H1 (cell line): ENCODE data around the gene EN2. TPM values are rescaled to one million over a fixed set of nuclear protein-coding genes. Genes with fewer than 3 reads are reported as not detected.
A peak's percentile ranks its signal among the peaks of the same experiment; 100 is the strongest.

Experiments
- CTCF ChIA-PET: fragments of 300-600 bp; sonication (Branson Sonifier 250); formaldehyde crosslinking; loops from one replicate; lab custom pipeline; 2021; ENCODE audit not compliant: partially characterized antibody; lab: Charles Lee
- POLR2A ChIA-PET: fragments of 300-600 bp; sonication (Branson Sonifier 250); formaldehyde crosslinking; loops from one replicate; lab custom pipeline; 2021; ENCODE audit warnings: inconsistent platforms; ENCODE audit not compliant: partially characterized antibody; lab: Charles Lee
- DNase-seq, 2 experiments: peaks; one replicate each; pipeline versions ENCODE4 v3.0.0 to v3.0.0-alpha.2; 2010 to 2022; ENCODE audit warnings: low spot score in 2 of 2, low read depth in 1 of 2, mixed read lengths in 1 of 2
- FAIRE-seq: peaks from 2 replicates; lab custom pipeline; 2011; peaks lifted over from hg19 to GRCh38; lab: Jason Lieb, UNC
- H2AFZ ChIP-seq: 2 replicates; pipeline ENCODE4 v1.8.1; 2012; ENCODE audit warnings: low read length, inconsistent platforms
- H2AK5ac ChIP-seq: 2 replicates; pipeline ENCODE4 v1.6.1; 2013; ENCODE audit warnings: low read depth, low read length
- H2BK120ac ChIP-seq: replicated peaks from 2 replicates; pipeline ENCODE3; 2013; ENCODE audit warnings: low read depth, low read length, inconsistent platforms
- H2BK12ac ChIP-seq: 2 replicates; pipeline ENCODE4 v1.6.1; 2013; ENCODE audit warnings: low read depth, low read length
- H2BK15ac ChIP-seq: 2 replicates; pipeline ENCODE4 v1.6.1; 2013; ENCODE audit warnings: low read length
- H2BK20ac ChIP-seq: 2 replicates; pipeline ENCODE4 v1.6.1; 2013; ENCODE audit warnings: low read length
- H2BK5ac ChIP-seq: 2 replicates; pipeline ENCODE4 v1.6.1; 2013; ENCODE audit warnings: low read depth, low read length
- H3K14ac ChIP-seq: 2 replicates; pipeline ENCODE4 v1.6.1; 2013; ENCODE audit warnings: inconsistent platforms; ENCODE audit not compliant: insufficient read length
- H3K18ac ChIP-seq: 2 replicates; pipeline ENCODE4 v1.6.1; 2013; ENCODE audit warnings: low read length; ENCODE audit errors: extremely low read depth
- H3K23ac ChIP-seq: 2 replicates; pipeline ENCODE4 v1.6.1; 2013; ENCODE audit warnings: inconsistent platforms; ENCODE audit not compliant: insufficient read length
- H3K23me2 ChIP-seq: 2 replicates; pipeline ENCODE4 v1.6.1; 2013; ENCODE audit warnings: low read depth, low read length
- H3K27ac ChIP-seq: 2 replicates; pipeline ENCODE4 v1.6.1; 2011; ENCODE audit warnings: low read depth, low read length, inconsistent platforms
- H3K27me3 ChIP-seq, 4 experiments: replicated peaks in 1 of 4; 1 replicate in 1 of 4; 2 replicates in 3 of 4; pipeline versions ENCODE4 v1.6.1 to v1.8.1; 2011 to 2013; ENCODE audit warnings: low read length in 3 of 4, mild to moderate bottlenecking in 3 of 4, inconsistent platforms in 2 of 4, mixed read lengths in 2 of 4, moderate library complexity in 1 of 4; ENCODE audit not compliant: control insufficient read depth in 3 of 4, insufficient read depth in 3 of 4; ENCODE audit errors: extremely low read depth in 1 of 4
- H3K36me3 ChIP-seq, 4 experiments: 2 replicates each; pipeline versions ENCODE4 v1.6.1 to v1.8.1; 2011 to 2013; ENCODE audit warnings: mild to moderate bottlenecking in 4 of 4, low read length in 3 of 4, moderate library complexity in 2 of 4, control low read depth in 1 of 4, inconsistent platforms in 1 of 4; ENCODE audit not compliant: insufficient read depth in 4 of 4, control insufficient read depth in 2 of 4
- H3K4ac ChIP-seq: replicated peaks from 2 replicates; pipeline ENCODE3; 2013; ENCODE audit warnings: low read length, low read depth, mixed read lengths, inconsistent platforms; ENCODE audit not compliant: insufficient read length
- H3K4me1 ChIP-seq, 4 experiments: replicated peaks in 1 of 4; 1 replicate in 1 of 4; 2 replicates in 3 of 4; pipeline versions ENCODE4 v1.6.1 to v1.8.1; 2011 to 2013; ENCODE audit warnings: low read length in 3 of 4, inconsistent platforms in 2 of 4, mixed read lengths in 1 of 4; ENCODE audit not compliant: insufficient read depth in 4 of 4, control insufficient read depth in 3 of 4
- H3K4me2 ChIP-seq, 2 experiments: 2 replicates each; pipeline versions ENCODE4 v1.6.1 to v1.8.1; 2011 to 2013; ENCODE audit warnings: low read depth in 2 of 2, low read length in 2 of 2, control low read depth in 1 of 2, inconsistent platforms in 1 of 2, mild to moderate bottlenecking in 1 of 2; ENCODE audit not compliant: insufficient read depth in 1 of 2
- H3K4me3 ChIP-seq, 4 experiments: fragments of 200-600, 300-600 bp in 1 of 4; sonication (generic), shearing (Covaris generic), sonication (Bioruptor Twin) in 1 of 4; 2 replicates each; pipeline versions ENCODE4 v1.5.1 to v1.8.1; 2011 to 2016; ENCODE audit warnings: low read length in 4 of 4, low read depth in 3 of 4, control low read depth in 2 of 4, inconsistent platforms in 2 of 4, mild to moderate bottlenecking in 2 of 4, mixed read lengths in 1 of 4, moderate library complexity in 1 of 4; ENCODE audit not compliant: insufficient read depth in 2 of 4; ENCODE audit errors: extremely low read depth in 1 of 4
- H3K56ac ChIP-seq: replicated peaks from 2 replicates; pipeline ENCODE3; 2013; ENCODE audit warnings: low read depth, mild to moderate bottlenecking, mixed read lengths, low read length, inconsistent platforms; ENCODE audit not compliant: insufficient read length
- H3K79me1 ChIP-seq: 2 replicates; pipeline ENCODE4 v1.6.1; 2013; ENCODE audit warnings: low read depth, low read length, control low read depth
- H3K79me2 ChIP-seq, 2 experiments: 2 replicates each; pipeline versions ENCODE4 v1.6.1 to v1.8.1; 2012 to 2013; ENCODE audit warnings: low read length in 2 of 2, mild to moderate bottlenecking in 2 of 2, inconsistent platforms in 1 of 2; ENCODE audit not compliant: insufficient read depth in 2 of 2, control insufficient read depth in 1 of 2
- H3K9ac ChIP-seq, 4 experiments: replicated peaks in 1 of 4; 1 replicate in 1 of 4; 2 replicates in 3 of 4; pipeline versions ENCODE4 v1.6.1 to v1.8.1; 2011 to 2013; ENCODE audit warnings: low read depth in 3 of 4, low read length in 3 of 4, control low read depth in 2 of 4, mild to moderate bottlenecking in 2 of 4, moderate library complexity in 2 of 4, inconsistent platforms in 1 of 4; ENCODE audit errors: extremely low read depth in 1 of 4
- H3K9me3 ChIP-seq, 2 experiments: 2 replicates each; pipeline versions ENCODE4 v1.6.1 to v1.8.1; 2012 to 2013; ENCODE audit warnings: mild to moderate bottlenecking in 2 of 2, moderate library complexity in 2 of 2, control low read depth in 1 of 2, inconsistent platforms in 1 of 2, low read depth in 1 of 2, low read length in 1 of 2, mixed read lengths in 1 of 2; ENCODE audit not compliant: insufficient read depth in 2 of 2
- H4K20me1 ChIP-seq, 2 experiments: replicated peaks in 1 of 2; 2 replicates each; pipeline versions ENCODE3 to v1.8.1; 2011 to 2013; ENCODE audit warnings: inconsistent platforms in 2 of 2, low read length in 2 of 2, mild to moderate bottlenecking in 1 of 2; ENCODE audit not compliant: insufficient read depth in 2 of 2, control insufficient read depth in 1 of 2
- H4K5ac ChIP-seq: 2 replicates; pipeline ENCODE4 v1.6.1; 2013; ENCODE audit warnings: low read length, low read depth, mixed read lengths, inconsistent platforms; ENCODE audit not compliant: insufficient read length
- H4K8ac ChIP-seq: 2 replicates; pipeline ENCODE4 v1.8.0; 2013; ENCODE audit warnings: mild to moderate bottlenecking, moderate library complexity, low read length, inconsistent platforms; ENCODE audit not compliant: insufficient read depth; ENCODE audit errors: extremely low read depth
- H4K91ac ChIP-seq: replicated peaks from 2 replicates; pipeline ENCODE3; 2013; ENCODE audit warnings: low read length, mixed read lengths, inconsistent platforms; ENCODE audit not compliant: insufficient read length
- CTCF ChIP-seq, 3 experiments: IDR thresholded peaks; 1 replicate in 2 of 3; 2 replicates in 1 of 3; pipeline versions ENCODE4 v1.5.1 to v1.6.1; 2011; ENCODE audit warnings: low read length in 3 of 3, mild to moderate bottlenecking in 3 of 3, inconsistent platforms in 2 of 3, low read depth in 1 of 3, moderate library complexity in 1 of 3; ENCODE audit not compliant: insufficient read depth in 1 of 3; ENCODE audit errors: control extremely low read depth in 1 of 3
- EP300 ChIP-seq, 2 experiments: IDR thresholded peaks; 1 replicate in 1 of 2; 2 replicates in 1 of 2; pipeline ENCODE4 v1.6.1; 2011 to 2012; ENCODE audit warnings: low read depth in 2 of 2, low read length in 2 of 2, mild to moderate bottlenecking in 2 of 2, borderline replicate concordance in 1 of 2, inconsistent platforms in 1 of 2, moderate library complexity in 1 of 2
- EZH2 ChIP-seq: fragments of 200-600 bp; sonication (generic); IDR thresholded peaks from 2 replicates; pipeline ENCODE4 v1.7.1; 2012; ENCODE audit warnings: low read depth, mild to moderate bottlenecking, moderate library complexity, low read length, inconsistent platforms; ENCODE audit not compliant: severe bottlenecking
- RAD21 ChIP-seq, 2 experiments: IDR thresholded peaks in 1 of 2; conservative IDR thresholded peaks in 1 of 2; 2 replicates each; pipeline ENCODE4 v1.6.1; 2011; ENCODE audit warnings: low read depth in 2 of 2, low read length in 2 of 2, improper control_type of control experiment in 1 of 2, inconsistent platforms in 1 of 2, mild to moderate bottlenecking in 1 of 2, moderate library complexity in 1 of 2
- WGBS, 2 experiments: shearing (Covaris generic) in 1 of 2; methylation state at CpG; one replicate each; pipeline versions ENCODE4 v1.1.6 to v1.1.7; 2013 to 2015; ENCODE audit warnings: low lambda C conversion rate in 2 of 2, mixed read lengths in 2 of 2, inconsistent platforms in 1 of 2, low coverage in 1 of 2, missing lambda C conversion rate in 1 of 2; ENCODE audit not compliant: insufficient replicate concordance in 2 of 2, insufficient coverage in 1 of 2, insufficient read length in 1 of 2; ENCODE audit errors: extremely low coverage in 1 of 2, missing lambda C conversion rate in 1 of 2; 5-methylcytosine and 5-hydroxymethylcytosine counted together
- polyA plus RNA-seq, 7 experiments: library from polyadenylated mRNA; depleted of rRNA in 3 of 7; stranded (reverse) in 5 of 7; unstranded in 2 of 7; fragments of >200 nt in 5 of 7; fragments of 200-250 nt in 2 of 7; gene quantifications; 1 replicate in 5 of 7; 2 replicates in 1 of 7; 4 replicates in 1 of 7; pipeline versions ENCODE4 v1.2.1 to v1.2.3, GENCODE V29; 2011 to 2013; ENCODE audit warnings: missing spikeins in 2 of 7, mixed read lengths in 2 of 7
- total RNA-seq: library from RNA; stranded (reverse); fragmentation: NEBNext Ultra II Directional; extraction: Animal tissue kit (Norgen Biotek cat#: 25700); gene quantifications from 2 replicates; pipeline ENCODE4 v1.2.1, GENCODE V29; 2021

Gene EN2
- total and polyA plus RNA-seq, 2 of the 8 experiments (the other 6 are each of a cell fraction or from before 2014, with no cell fraction given), result not detected

- Histone ChIP-seq H2BK120ac (no peak overlapping the region), H3K9ac (no peak overlapping the region), H4K91ac (no peak overlapping the region), H3K36me3 (no peaks in the 10 kb centered on the region; a peak in 1 of 8 replicates), H4K5ac (no peak overlapping the region), H3K27ac (no peak overlapping the region), H3K79me2 (no peaks in the 10 kb centered on the region), H2BK15ac (no peak overlapping the region), H2BK5ac (no peak overlapping the region), H3K4ac (no peak overlapping the region), H3K27me3 (peaks cover 2 to 42% (median 33%) of the 10 kb centered on the region in 4 experiments), H2BK20ac (no peak overlapping the region), H3K14ac (no peak overlapping the region), H3K4me2 (peak overlapping the region; percentile 4 to 30; a peak in 2 of 4 replicates), H3K56ac (no peak overlapping the region), H4K20me1 (no peaks in the 10 kb centered on the region), H3K9me3 (no peaks in the 10 kb centered on the region), H3K23ac (no peak overlapping the region), H3K4me1 (peaks cover 0 to 6% (median 3%) of the 10 kb centered on the region in 4 experiments; a peak in 4 of 7 replicates), H2AK5ac (no peak overlapping the region), H3K79me1 (no peaks in the 10 kb centered on the region), H3K4me3 (no peak overlapping the region), H4K8ac (no peak overlapping the region), H3K23me2 (no peaks in the 10 kb centered on the region), H2AFZ (no peak overlapping the region), H3K18ac (no peak overlapping the region), H2BK12ac (no peak overlapping the region; the same call in 1 of the 2 replicates)
- WGBS, 2 experiments, result 79% methylated on average over 17 of the region's 17 CpGs; no CpG with 5 or more reads in 1 of the 2 experiments
- DNase-seq (no peak), FAIRE-seq (no peak)
- CTCF ChIA-PET, result interaction anchor here (1.0 kb wide), 1 partner anchor 555 kb away, joined by 3 read pairs; no protein-coding TSS in a partner anchor
- POLR2A ChIA-PET, result no interaction called here
- peak; percentile 3 for TF ChIP-seq EZH2
- no peak for TF ChIP-seq EP300 (IDR thresholded peaks at IDR 0.05; ENCODE audit: borderline replicate concordance in 1 of 2, low read depth in 2 of 2, low read length in 2 of 2)
- 0 out of 4 replicates have a peak, but pooled peaks of 1 of the 2 experiments have one; percentile 4 for TF ChIP-seq RAD21 (IDR thresholded peaks at IDR 0.05 in 1 of 2, conservative IDR thresholded peaks at IDR 0.05 in 1 of 2; ENCODE audit: low read depth in 2 of 2, low read length in 2 of 2)
- TF ChIP-seq CTCF (IDR thresholded peaks at IDR 0.05; ENCODE audit: control extremely low read depth in 1 of 3, insufficient read depth in 1 of 3, low read depth in 1 of 3, low read length in 3 of 3), result no peak
Measured at GRCh38 chr7:155482511-155483183, 24.7 kb downstream of the EN2 start.
